GM12801 (cell line): ENCODE measurements around the gene SPDYE4.

Experiments used
- TF ChIP-seq, protein P1 (sequence below): IDR thresholded peaks from one replicate; pipeline ENCODE4 v1.5.1; 2011; ENCODE audit warnings: control low read depth; ENCODE audit not compliant: insufficient read length; ENCODE audit errors: extremely low read depth

SPDYE4 gene

DNA sequence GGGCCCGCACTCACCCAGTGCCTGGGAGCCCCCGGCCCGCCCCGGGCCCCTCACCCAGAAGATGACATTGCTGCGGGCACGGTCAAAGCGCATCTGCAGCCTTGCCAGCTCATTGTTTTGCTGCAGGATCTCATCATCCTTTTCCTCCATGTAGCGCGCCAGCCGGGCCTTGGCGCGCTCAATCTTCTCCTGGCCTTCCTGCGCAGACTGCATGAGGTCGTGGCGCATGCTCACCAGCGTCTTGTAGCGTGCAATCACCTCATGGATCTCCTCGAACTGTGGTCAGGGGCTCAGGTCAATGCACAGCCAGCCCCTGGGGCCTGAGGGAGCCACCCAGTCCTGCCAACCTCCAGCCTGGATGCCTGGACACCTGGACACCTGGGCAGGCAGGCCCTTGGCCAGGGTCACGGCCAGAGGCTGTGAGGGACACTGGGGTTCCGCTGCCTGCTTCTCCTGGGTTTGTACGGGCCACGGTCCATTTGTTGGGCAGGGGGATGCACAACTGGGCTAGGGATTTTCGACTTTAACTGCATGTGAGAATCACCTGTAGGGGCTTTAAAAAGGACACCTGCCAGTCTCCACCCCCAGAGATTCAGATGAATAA, 22.9 kb downstream of the SPDYE4 start:
- TF ChIP-seq, protein P1, sequence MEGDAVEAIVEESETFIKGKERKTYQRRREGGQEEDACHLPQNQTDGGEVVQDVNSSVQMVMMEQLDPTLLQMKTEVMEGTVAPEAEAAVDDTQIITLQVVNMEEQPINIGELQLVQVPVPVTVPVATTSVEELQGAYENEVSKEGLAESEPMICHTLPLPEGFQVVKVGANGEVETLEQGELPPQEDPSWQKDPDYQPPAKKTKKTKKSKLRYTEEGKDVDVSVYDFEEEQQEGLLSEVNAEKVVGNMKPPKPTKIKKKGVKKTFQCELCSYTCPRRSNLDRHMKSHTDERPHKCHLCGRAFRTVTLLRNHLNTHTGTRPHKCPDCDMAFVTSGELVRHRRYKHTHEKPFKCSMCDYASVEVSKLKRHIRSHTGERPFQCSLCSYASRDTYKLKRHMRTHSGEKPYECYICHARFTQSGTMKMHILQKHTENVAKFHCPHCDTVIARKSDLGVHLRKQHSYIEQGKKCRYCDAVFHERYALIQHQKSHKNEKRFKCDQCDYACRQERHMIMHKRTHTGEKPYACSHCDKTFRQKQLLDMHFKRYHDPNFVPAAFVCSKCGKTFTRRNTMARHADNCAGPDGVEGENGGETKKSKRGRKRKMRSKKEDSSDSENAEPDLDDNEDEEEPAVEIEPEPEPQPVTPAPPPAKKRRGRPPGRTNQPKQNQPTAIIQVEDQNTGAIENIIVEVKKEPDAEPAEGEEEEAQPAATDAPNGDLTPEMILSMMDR = no peak

GRCh38 chr17:8734876-8735275, 23.5 kb downstream of the SPDYE4 start:
- TF ChIP-seq, protein P1 = no peak

- TF ChIP-seq, protein P1 = no peak
Measured at GRCh38 chr17:8732406-8733085, 25.8 kb downstream of the SPDYE4 start.

GRCh38 chr17:8729860-8730259, 28.5 kb downstream of the SPDYE4 start:
- TF ChIP-seq, protein P1 = no peak

DNA sequence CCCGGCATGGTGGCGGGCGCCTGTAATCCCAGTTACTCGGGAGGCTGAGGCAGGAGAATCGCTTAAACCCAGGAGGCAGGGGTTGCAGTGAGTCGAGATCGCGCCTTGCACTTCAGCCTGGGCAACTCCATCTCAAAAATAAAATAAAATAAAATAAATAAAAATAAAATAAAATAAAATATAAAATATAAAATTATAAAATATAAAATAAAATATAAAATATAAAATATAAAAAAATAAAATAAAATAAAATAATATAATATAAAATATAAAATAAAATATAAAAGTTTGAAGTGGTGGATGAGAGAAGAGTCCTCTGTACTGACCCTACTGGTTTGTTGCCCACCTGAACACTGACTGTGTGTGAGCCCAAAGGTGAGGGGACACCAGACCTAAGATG, 28.9 kb downstream of the SPDYE4 start:
- TF ChIP-seq, protein P1 = no peak

GRCh38 chr17:8728971-8729370, 29.4 kb downstream of the SPDYE4 start:
- TF ChIP-seq, protein P1 = no peak

DNA sequence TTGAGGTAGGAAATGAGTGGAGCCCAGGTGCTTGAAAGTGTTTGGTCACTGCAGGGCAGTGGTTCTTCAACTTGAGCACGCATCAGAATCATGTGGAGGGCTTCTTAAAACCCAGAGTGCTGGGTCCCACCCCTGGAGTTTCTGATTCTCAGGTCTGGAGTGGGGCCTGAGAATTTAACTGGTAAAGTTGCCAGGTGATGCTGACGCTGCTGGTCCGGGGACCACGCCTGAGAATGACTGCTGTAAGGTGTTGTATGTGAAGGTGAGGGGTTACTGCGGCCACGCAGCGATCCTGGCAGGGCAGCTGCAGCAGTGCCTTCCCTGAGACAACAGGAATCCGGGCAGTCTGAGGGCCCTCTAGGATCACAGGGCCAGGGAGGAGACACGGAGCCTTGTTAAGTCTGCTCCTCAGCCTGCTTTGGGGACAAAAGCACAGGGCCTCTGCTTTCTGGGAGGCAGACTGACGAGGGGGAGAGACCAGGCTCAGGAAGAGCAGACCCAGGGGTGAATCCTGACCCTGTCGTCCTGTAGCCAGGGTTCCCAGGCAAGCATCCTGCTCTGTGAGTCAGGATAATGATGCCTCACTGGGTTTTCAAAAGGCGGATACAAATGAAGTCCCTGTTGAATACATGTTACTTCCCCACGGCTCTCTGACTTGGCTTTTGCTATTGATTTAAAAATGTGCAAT, 30.0 kb downstream of the SPDYE4 start:
- TF ChIP-seq, protein P1 = no peak
